OCI-LY7 (cell line): Measurements from ENCODE around the gene COLEC12.

Experiments used
- CTCF ChIP-seq: fragments of 200-600 bp; sonication (generic); conservative IDR thresholded peaks from 2 replicates; pipeline ENCODE4 v1.5.1; 2014; ENCODE audit warnings: mild to moderate bottlenecking, antibody characterized with exemption, low read length, moderate library complexity, mixed read lengths
- EZH2phosphoT487 ChIP-seq: fragments of 200-600 bp; sonication (generic); IDR thresholded peaks from 2 replicates; pipeline ENCODE4 v1.6.1; 2018; ENCODE audit warnings: low read depth, borderline replicate concordance, mild to moderate bottlenecking, mixed run types, antibody characterized with exemption, low read length, moderate library complexity, mixed read lengths

GRCh38 chr18:374721-375168 is 125.8 kb downstream of the COLEC12 start:
- TF ChIP-seq CTCF (no peak), EZH2phosphoT487 (no peak)
